Keratinocyte (primary cell): ENCODE data around the gene DNAI2.

Experiments used
- EZH2 ChIP-seq: IDR thresholded peaks from one replicate; pipeline ENCODE4 v1.6.1; 2012; ENCODE audit warnings: inconsistent platforms, mild to moderate bottlenecking, low read length, moderate library complexity
- TF ChIP-seq, protein P1 (sequence below), 3 experiments: IDR thresholded peaks in 1 of 3; conservative IDR thresholded peaks in 1 of 3; optimal IDR thresholded peaks in 1 of 3; 2 replicates in 2 of 3; 3 replicates in 1 of 3; pipeline versions ENCODE3 to v1.5.1; 2011; ENCODE audit warnings: low read length in 3 of 3, mild to moderate bottlenecking in 3 of 3, moderate library complexity in 2 of 3, control low read depth in 1 of 3, inconsistent platforms in 1 of 3; ENCODE audit not compliant: insufficient read depth in 2 of 3; ENCODE audit errors: extremely low read depth in 1 of 3

DNA sequence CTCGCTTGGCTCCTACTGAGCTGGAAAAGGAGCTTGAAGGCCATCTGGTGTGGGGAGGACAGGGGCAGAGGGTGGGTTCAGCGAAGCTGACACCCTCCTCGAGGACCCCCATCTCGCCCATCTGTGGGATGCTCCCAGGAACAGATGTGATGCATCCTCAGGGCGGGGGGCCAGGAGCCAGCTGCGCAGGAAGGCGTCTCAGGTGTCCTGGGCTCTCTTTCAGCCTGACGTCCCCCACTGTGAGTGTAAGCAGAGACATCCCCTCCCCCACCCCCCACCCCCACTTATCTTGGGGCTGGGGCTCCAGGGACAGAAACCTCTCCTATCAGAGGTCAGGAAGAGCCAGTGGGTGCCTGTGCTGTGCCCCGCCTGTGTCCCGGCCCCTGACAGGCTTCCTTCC lies 68.2 kb downstream of the DNAI2 start:
- TF ChIP-seq, protein P1, sequence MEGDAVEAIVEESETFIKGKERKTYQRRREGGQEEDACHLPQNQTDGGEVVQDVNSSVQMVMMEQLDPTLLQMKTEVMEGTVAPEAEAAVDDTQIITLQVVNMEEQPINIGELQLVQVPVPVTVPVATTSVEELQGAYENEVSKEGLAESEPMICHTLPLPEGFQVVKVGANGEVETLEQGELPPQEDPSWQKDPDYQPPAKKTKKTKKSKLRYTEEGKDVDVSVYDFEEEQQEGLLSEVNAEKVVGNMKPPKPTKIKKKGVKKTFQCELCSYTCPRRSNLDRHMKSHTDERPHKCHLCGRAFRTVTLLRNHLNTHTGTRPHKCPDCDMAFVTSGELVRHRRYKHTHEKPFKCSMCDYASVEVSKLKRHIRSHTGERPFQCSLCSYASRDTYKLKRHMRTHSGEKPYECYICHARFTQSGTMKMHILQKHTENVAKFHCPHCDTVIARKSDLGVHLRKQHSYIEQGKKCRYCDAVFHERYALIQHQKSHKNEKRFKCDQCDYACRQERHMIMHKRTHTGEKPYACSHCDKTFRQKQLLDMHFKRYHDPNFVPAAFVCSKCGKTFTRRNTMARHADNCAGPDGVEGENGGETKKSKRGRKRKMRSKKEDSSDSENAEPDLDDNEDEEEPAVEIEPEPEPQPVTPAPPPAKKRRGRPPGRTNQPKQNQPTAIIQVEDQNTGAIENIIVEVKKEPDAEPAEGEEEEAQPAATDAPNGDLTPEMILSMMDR (optimal IDR thresholded peaks at IDR 0.05 in 1 of 3, IDR thresholded peaks at IDR 0.05 in 1 of 3, conservative IDR thresholded peaks at IDR 0.05 in 1 of 3; ENCODE audit: extremely low read depth in 1 of 3, insufficient read depth in 2 of 3, low read length in 3 of 3): no peak
- TF ChIP-seq EZH2: no peak
